Immature natural killer cell (primary cell): ENCODE data around the gene EFNB3. TPM values are rescaled to one million over a fixed set of nuclear protein-coding genes. Genes with fewer than 3 reads are reported as not detected.
A peak's percentile ranks its signal among the peaks of the same experiment; 100 is the strongest.

Experiments
- DNase-seq, 3 donors: peaks; one replicate each; pipeline ENCODE4 v3.0.0; 2022; ENCODE audit warnings: mixed read lengths in 1 of 3
- H3K27ac Mint-ChIP-seq, 6 donors: one replicate each; pipeline ENCODE4 v1.8.0; 2020; ENCODE audit warnings: mixed read lengths in 6 of 6, mild to moderate bottlenecking in 5 of 6, inconsistent platforms in 4 of 6, moderate library complexity in 3 of 6
- H3K27me3 Mint-ChIP-seq, 3 donors: one replicate each; pipeline ENCODE4 v1.8.0; 2020 to 2021; ENCODE audit warnings: low read depth in 3 of 3, mild to moderate bottlenecking in 3 of 3, mixed read lengths in 3 of 3, moderate library complexity in 3 of 3, inconsistent platforms in 1 of 3
- H3K36me3 Mint-ChIP-seq, 3 donors: one replicate each; pipeline ENCODE4 v1.8.0; 2020; ENCODE audit warnings: mixed read lengths in 3 of 3, inconsistent platforms in 2 of 3, mild to moderate bottlenecking in 2 of 3
- H3K4me1 Mint-ChIP-seq, 2 donors: one replicate each; pipeline ENCODE4 v1.8.0; 2020; ENCODE audit warnings: inconsistent platforms in 2 of 2, mild to moderate bottlenecking in 2 of 2, mixed read lengths in 2 of 2, moderate library complexity in 1 of 2
- H3K4me3 Mint-ChIP-seq, 5 donors: one replicate each; pipeline ENCODE4 v1.8.0; 2020; ENCODE audit warnings: mild to moderate bottlenecking in 5 of 5, mixed read lengths in 5 of 5, inconsistent platforms in 3 of 5, moderate library complexity in 3 of 5
- H3K9me3 Mint-ChIP-seq, 6 donors: one replicate each; pipeline ENCODE4 v1.8.0; 2020; ENCODE audit warnings: mild to moderate bottlenecking in 6 of 6, mixed read lengths in 6 of 6, inconsistent platforms in 4 of 6, moderate library complexity in 3 of 6
- polyA plus RNA-seq, 3 donors: library from polyadenylated mRNA; unstranded; fragments of 300-500 nt; fragmentation: Illumina TruSeq; gene quantifications; one replicate each; pipeline ENCODE4 v1.2.3, GENCODE V29; 2021

EFNB3 gene
- polyA plus RNA-seq, 3 donors from 2014 or later, result not detected

DNA sequence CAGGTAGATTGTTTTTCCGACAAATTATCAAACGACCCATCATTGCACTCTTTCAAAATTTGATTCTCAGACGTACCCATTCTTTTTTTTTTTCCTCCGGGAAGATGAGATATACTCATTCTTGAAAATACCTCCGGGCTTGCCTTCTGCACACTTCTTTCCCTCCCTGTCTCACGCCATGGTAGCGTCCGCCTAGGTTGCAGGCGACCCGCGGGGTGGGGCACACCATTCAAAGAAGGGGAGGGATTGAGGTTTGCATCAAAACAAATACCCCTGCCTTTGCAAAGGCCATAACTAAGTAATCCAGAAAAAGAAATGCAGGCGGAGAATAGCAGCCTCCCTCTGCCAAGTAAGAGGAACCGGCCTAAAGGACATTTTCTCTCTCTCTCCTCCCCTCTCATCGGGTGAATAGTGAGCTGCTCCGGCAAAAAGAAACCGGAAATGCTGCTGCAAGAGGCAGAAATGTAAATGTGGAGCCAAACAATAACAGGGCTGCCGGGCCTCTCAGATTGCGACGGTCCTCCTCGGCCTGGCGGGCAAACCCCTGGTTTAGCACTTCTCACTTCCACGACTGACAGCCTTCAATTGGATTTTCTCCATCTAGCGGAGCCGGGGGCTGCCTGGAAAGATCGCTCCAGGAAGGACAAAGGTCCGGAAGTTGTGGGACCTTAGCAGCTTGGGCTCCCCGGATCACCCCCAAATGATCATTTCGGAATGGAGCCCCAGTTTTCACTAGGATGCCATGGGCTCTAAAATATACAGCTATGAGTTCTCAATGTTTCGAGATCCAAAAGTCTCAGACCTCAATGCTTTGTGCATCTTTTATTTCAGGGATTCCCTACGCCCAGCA, 18.6 kb upstream of the EFNB3 start:
- Mint-ChIP-seq H3K27ac (peak overlapping the region; percentile 99 to 100 (median 100)), H3K9me3 (no peaks in the 10 kb centered on the region), H3K4me3 (peak overlapping the region; percentile 96 to 100 (median 98)), H3K4me1 (peaks cover 46 to 67% of the 10 kb centered on the region in 2 donors), H3K36me3 (peaks cover 0 to 4% (median 0%) of the 10 kb centered on the region in 3 donors), H3K27me3 (peaks cover 12 to 17% (median 14%) of the 10 kb centered on the region in 3 donors)
- DNase-seq, result peak; percentile 89 to 91 (median 91)

DNA sequence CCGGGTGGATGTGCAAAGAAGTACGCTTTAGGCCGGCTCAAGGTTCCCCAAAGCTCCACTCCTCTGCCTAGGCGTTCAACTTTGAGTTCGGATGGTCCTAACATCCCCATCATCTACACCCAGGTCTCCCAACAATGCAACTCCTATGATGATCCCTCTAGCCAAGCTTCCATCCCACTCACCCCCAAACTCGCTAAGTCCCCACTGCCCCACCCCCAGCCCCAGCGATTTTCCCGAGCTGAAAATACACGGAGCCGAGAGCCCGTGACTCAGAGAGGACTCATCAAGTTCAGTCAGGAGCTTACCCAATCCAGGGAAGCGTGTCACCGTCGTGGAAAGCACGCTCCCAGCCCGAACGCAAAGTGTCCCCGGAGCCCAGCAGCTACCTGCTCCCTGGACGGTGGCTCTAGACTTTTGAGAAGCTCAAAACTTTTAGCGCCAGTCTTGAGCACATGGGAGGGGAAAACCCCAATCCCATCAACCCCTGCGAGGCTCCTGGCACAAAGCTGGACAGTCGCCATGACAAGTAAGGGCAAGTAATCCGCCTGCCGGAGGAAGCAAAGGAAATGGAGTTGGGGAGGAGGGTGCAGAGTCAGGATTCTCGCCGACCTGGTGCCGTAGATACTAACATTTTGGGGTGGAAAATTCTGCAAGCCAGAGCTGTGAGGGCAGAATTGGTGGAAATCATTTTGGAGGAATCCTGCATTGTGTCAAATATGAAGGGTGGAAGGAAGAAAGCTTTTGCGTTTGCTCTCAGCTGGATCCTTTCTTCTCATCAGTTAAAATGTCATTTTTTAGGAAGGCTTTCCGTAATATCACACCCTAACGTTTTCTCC, 17.7 kb upstream of the EFNB3 start, which contains the start of gene TP53:
TSS of gene TP53 (minus strand) at position 419 of the 836 bp plus-strand sequence. CDS start 10,896 bp downstream, outside the sequence.
- peak within 1 kb of the TSS; percentile 99 to 100 (median 100) for H3K27ac Mint-ChIP-seq
- H3K4me1 Mint-ChIP-seq, result peaks cover 46 to 65% of the 10 kb centered on the region in 2 donors
- peaks cover 12 to 17% (median 14%) of the 10 kb centered on the region in 3 donors for H3K27me3 Mint-ChIP-seq
- H3K9me3 Mint-ChIP-seq, result no peaks in the 10 kb centered on the region
- peak within 1 kb of the TSS; percentile 96 to 100 (median 98) for H3K4me3 Mint-ChIP-seq
- peak; percentile 86 to 89 (median 87) for DNase-seq
- peaks cover 0 to 4% (median 0%) of the 10 kb centered on the region in 3 donors for H3K36me3 Mint-ChIP-seq

GRCh38 chr17:7687908-7688807, 16.8 kb upstream of the EFNB3 start, which contains the start of gene WRAP53:
Gene WRAP53, plus strand, starts transcription at chr17:7688477. Its CDS starts 172 bp downstream, at chr17:7688649.
- H3K27me3 Mint-ChIP-seq, result peaks cover 12 to 17% (median 14%) of the 10 kb centered on the region in 3 donors
- H3K4me1 Mint-ChIP-seq, result peaks cover 45 to 61% of the 10 kb centered on the region in 2 donors
- H3K27ac Mint-ChIP-seq, result peak within 1 kb of the TSS; percentile 99 to 100 (median 100)
- peak within 1 kb of the TSS; percentile 96 to 100 (median 98) for H3K4me3 Mint-ChIP-seq
- peak; percentile 93 to 95 (median 95) for DNase-seq
- peaks cover 3 to 4% (median 4%) of the 10 kb centered on the region in 3 donors for H3K36me3 Mint-ChIP-seq
- H3K9me3 Mint-ChIP-seq, result no peaks in the 10 kb centered on the region

GRCh38 chr17:7688808-7689316, 16.1 kb upstream of the EFNB3 start:
- H3K9me3 Mint-ChIP-seq, result no peaks in the 10 kb centered on the region
- peaks cover 12 to 17% (median 14%) of the 10 kb centered on the region in 3 donors for H3K27me3 Mint-ChIP-seq
- H3K27ac Mint-ChIP-seq, result peak overlapping the region; percentile 99 to 100 (median 100)
- DNase-seq, result no peak
- peak overlapping the region; percentile 96 to 100 (median 98) for H3K4me3 Mint-ChIP-seq
- peaks cover 43 to 59% of the 10 kb centered on the region in 2 donors for H3K4me1 Mint-ChIP-seq
- H3K36me3 Mint-ChIP-seq, result peaks cover 3 to 8% (median 7%) of the 10 kb centered on the region in 3 donors

- Mint-ChIP-seq H3K36me3 (peaks cover 24 to 29% (median 25%) of the 10 kb centered on the region in 3 donors), H3K4me1 (no peaks in the 10 kb centered on the region), H3K4me3 (no peak overlapping the region), H3K27ac (peak overlapping the region in 1 of 6 donors; percentile 6), H3K9me3 (no peaks in the 10 kb centered on the region), H3K27me3 (peaks cover 0 to 2% (median 2%) of the 10 kb centered on the region in 3 donors)
- no peak for DNase-seq
Measured at GRCh38 chr17:7695586-7695985, 9.4 kb upstream of the EFNB3 start.

GRCh38 chr17:7697828-7698588, 7.0 kb upstream of the EFNB3 start:
- Mint-ChIP-seq H3K4me1 (no peaks in the 10 kb centered on the region), H3K36me3 (peaks cover 34 to 39% (median 37%) of the 10 kb centered on the region in 3 donors), H3K27ac (no peak overlapping the region), H3K27me3 (peaks cover 0 to 7% (median 5%) of the 10 kb centered on the region in 3 donors), H3K9me3 (no peaks in the 10 kb centered on the region), H3K4me3 (no peak overlapping the region)
- no peak for DNase-seq

DNA sequence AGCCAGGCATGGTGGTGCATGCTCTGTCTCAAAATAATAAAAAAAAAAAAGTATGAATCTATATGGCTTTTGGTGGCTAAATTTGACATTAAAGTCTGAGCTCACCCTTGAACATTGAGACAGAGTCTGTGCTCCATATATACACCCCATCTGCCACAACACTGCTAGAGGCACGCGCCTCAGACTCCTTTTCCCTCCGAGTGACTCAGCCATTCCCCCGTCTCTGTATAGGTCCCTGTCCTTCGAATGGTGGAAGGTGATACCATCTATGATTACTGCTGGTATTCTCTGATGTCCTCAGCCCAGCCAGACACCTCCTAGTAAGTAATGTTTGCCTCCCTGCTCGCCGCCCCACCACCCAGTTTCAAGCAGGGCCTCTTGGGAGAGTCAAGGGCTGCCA, 4.5 kb upstream of the EFNB3 start:
- H3K4me1 Mint-ChIP-seq, result peaks cover 10 to 14% of the 10 kb centered on the region in 2 donors
- H3K27me3 Mint-ChIP-seq, result peaks cover 4 to 11% (median 7%) of the 10 kb centered on the region in 3 donors
- DNase-seq, result no peak
- H3K36me3 Mint-ChIP-seq, result peaks cover 30 to 40% (median 31%) of the 10 kb centered on the region in 3 donors
- H3K9me3 Mint-ChIP-seq, result no peaks in the 10 kb centered on the region
- no peak overlapping the region for H3K4me3 Mint-ChIP-seq
- peak overlapping the region in 1 of 6 donors; percentile 53 for H3K27ac Mint-ChIP-seq

DNA sequence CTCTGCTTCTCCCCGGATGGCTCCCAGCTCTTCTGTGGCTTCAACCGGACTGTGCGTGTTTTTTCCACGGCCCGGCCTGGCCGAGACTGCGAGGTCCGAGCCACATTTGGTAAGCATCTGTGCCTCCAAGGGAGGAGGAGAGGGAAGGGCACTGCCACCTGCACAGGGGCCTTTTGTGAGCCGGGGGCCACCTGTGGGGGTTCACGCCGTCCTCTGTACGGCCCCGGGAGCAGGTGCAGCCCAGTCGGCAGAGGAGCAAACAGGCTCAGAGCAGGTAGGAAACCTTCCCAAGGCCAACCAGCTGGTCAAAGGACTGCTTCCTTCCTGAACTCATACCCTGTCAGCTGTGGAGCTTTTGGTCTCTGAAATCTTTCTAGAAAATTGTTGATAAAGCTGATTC, 3.3 kb upstream of the EFNB3 start:
- H3K27me3 Mint-ChIP-seq, result peaks cover 10 to 17% (median 13%) of the 10 kb centered on the region in 3 donors

GRCh38 chr17:7702776-7703175, 2.2 kb upstream of the EFNB3 start:
- H3K4me3 Mint-ChIP-seq, result no peak overlapping the region
- peaks cover 10 to 20% (median 18%) of the 10 kb centered on the region in 3 donors for H3K27me3 Mint-ChIP-seq
- peaks cover 17 to 19% of the 10 kb centered on the region in 2 donors for H3K4me1 Mint-ChIP-seq
- no peak for DNase-seq
- H3K9me3 Mint-ChIP-seq, result no peaks in the 10 kb centered on the region
- no peak overlapping the region for H3K27ac Mint-ChIP-seq
- H3K36me3 Mint-ChIP-seq, result peaks cover 20 to 28% (median 20%) of the 10 kb centered on the region in 3 donors

More for the DNA sequence above, 3.3 kb upstream of the EFNB3 start:
- Mint-ChIP-seq H3K4me1 (peaks cover 17 to 19% of the 10 kb centered on the region in 2 donors), H3K36me3 (peaks cover 21 to 31% (median 23%) of the 10 kb centered on the region in 3 donors), H3K9me3 (no peaks in the 10 kb centered on the region), H3K4me3 (no peak overlapping the region), H3K27ac (no peak overlapping the region)
- DNase-seq, result no peak

- H3K27me3 Mint-ChIP-seq, result peaks cover 10 to 20% (median 19%) of the 10 kb centered on the region in 3 donors
- peak in 2 of 3 donors; percentile 17 for DNase-seq
- H3K9me3 Mint-ChIP-seq, result no peaks in the 10 kb centered on the region
- peak overlapping the region in 4 of 5 donors; percentile 4 to 42 (median 18) for H3K4me3 Mint-ChIP-seq
- peaks cover 17 to 19% of the 10 kb centered on the region in 2 donors for H3K4me1 Mint-ChIP-seq
- H3K27ac Mint-ChIP-seq, result no peak overlapping the region
- peaks cover 16 to 23% (median 16%) of the 10 kb centered on the region in 3 donors for H3K36me3 Mint-ChIP-seq
Measured at GRCh38 chr17:7703584-7704479, 1.2 kb upstream of the EFNB3 start.
